HG03135 (cell line): ENCODE data around the gene TLL2.

Source experiments
- ATAC-seq: cut with Tn5 transposase; IDR thresholded peaks from one replicate; pipeline ENCODE4 v1.9.1; 2021; ENCODE audit warnings: mild to moderate bottlenecking, moderate library complexity; ENCODE audit not compliant: unreplicated experiment

TLL2 gene

DNA sequence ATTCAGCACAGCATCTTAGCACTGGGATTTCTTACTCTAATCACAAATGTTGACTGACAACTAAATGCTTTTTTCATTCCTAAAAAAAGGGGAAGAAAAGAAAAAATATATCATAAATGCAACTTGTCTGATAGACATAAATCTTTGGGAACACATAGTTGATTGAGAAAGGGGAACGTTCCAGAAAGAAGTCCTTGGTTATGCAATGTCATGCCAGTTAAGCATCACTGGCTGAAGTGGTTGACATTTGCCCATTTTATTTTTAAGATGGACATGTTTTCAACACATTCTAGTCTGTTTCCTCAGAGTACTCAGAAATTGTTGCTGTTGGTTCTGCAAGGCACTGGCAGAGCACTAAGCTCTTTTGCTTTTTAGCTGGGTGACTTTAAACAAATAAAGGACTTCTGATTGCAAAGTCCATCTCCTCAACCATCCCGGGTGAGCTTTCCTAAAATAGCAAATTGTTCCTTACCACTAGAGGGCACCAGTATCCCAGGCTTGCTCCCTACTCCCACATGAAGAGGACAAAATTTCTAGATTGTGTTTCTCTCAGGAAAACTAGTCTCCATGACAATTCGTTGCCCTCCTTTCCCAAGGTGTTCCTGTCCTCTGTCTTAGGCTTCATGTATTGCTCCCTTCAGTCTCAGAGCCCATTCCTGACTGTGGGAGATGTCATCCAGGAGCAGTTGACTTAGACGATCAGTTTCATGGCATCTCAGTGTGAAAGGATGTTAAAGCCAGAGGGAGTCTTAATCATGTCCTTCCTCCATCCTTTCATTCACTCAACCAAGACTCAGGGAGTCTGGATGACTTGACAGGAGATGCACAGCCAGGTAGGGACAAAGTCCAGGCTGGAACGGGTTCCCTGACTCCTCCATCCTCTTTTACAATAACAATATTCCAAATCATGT is 178.9 kb downstream of the TLL2 start:
- ATAC-seq, result no peak

DNA sequence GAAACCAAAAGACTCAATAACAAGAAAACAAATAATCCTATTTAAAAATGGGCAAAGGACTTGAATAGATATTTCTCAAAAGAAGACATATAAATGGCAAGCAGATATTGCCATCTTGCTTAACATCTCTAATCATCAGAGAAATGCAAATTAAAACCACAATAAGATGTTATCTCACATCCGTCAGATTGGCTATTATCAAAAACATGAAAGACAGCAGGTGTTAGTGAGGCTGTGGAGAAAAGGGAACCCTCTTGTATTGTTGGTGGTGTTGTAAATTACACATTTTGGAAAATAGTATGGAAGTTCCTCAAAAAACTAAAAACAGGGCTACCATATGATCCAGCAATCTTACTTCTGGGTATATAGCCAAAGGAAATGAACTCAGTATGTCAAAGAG is 180.6 kb downstream of the TLL2 start:
- no peak for ATAC-seq

DNA sequence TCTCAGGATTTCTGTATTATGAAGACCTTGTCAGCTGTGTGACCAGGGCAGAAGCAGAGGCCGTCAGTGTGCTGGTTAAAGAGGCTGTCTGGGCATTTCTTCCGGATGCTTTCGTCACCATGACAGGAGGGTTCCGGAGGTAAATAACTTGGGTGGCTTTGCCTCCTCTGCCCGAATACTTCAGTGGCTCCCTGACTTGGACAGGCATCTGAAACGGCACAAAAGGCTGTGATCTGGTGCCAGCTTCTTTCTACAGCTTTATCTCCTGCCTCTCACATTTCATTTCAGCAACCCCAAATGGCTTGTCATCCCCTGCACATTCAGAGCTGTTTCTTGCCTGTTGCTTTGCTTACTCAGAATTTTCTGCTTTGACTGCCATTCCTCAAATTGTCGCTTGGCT is 186.3 kb downstream of the TLL2 start:
- no peak for ATAC-seq

DNA sequence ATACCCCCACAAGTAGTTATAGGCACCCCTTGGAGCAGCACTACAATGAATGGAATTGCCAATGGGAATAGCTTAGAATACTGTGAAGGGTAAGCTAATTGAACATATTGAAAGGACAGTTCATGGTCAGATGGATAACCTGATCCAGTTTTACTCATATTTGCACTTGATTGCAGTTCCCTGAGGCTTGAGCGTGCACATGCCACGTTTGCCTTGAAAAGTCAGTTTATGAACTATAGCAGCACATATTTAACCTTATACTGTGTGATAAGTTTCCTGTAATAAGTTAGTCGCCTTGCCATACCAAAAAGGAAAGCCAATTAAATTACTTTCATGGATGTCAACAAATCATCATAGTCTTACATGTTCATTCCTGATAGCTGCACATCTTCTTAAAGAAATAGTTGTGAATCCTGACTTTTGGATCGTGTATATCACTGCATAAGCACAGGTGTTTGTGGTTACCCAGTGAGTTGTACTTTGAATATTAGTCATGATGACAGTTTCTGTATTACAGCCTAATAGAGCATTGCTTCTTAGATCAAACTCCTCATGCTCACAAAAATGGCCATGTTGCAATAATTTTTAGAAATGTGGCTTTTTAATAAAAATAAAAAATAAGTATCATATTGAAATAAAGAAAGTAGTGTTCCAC is 187.9 kb downstream of the TLL2 start:
- peak; percentile 91 for ATAC-seq

DNA sequence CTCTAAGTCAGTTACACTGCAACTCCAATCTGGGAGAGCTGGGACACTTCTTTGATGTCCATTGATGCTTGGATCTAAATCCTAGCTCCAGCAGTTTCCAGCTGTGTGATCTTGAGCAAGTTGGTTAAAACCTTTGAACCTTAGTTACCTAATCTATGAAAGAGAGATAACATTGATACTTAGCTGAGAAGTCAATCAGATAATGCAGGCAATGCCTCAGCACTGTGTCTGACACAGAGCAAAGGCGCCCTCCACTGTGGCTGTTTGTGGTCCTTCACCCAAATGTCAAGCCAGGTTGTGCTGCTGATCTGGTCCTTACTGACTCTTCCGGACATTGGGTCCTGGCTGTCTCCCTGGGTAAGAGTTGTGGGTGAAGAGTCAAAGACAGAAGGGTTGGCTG is 189.3 kb downstream of the TLL2 start:
- no peak for ATAC-seq

DNA sequence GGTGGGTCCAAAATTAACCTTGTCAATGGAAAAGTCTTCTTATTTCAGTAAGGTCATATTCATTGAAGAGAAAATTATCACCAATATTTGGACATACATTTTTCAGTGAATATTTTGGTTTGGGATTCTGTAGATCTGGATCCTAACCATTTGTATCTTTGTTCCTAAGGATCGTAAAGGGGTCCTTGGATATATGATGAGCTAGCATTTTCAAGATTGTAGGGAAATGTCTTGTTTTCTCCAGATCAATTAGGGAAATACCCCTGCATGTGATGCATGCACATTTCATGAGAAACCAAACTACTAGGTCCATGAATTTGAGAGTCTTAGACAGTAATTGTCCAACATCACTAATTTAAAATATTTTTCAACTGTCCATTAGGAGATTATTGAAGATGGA is 191.5 kb downstream of the TLL2 start:
- ATAC-seq, result no peak

DNA sequence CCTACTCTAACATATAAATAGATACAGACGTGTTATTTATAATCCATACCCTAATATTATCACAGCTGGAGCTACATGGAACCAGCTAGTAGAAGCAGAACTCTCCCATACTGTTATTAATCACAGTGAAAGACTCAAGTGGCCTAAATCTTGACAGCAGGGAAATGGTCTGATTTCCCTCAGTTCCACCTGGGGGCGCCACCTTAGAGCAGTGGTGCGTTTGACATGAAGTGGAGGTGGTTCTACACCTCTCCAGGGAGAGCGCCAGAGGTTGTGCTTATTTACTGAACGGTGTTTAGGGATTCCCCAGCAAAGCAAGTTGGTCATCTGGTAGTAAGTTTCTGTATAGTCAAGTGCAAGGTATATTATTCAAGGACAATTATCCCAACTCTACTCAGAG is 191.9 kb downstream of the TLL2 start:
- no peak for ATAC-seq

DNA sequence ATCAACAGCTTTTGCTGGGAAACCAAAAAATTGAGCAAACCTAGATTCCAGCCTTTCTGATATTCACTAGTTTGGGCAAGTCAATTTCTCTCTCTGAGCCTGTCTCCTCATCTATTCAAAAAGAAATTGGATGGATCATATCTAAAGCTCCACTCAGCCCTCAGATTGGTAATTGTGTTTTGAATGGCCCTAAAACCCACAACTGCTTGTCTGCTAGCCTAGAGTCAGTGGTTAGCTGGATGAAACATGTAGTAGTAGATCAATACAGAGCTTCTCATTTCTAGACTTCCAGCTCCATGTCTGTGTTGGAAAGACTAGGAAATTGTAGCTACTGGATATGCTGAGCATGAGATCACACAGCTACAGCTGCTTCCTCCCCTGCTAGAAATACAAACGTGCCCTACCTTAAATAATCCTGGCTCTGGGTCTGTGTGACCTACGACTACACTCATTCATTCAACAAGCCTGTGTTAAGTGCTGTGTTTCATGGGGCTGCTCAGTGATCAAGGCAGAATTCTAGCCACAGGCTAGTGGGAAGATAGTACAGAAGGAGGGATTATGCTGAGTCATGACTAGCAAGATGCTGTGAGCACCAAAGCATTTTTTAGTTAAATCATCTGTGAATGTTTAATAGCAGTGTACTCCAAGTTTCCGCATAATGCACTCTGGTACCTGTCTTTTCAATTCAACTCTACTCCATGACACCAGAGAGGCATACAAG is 193.8 kb downstream of the TLL2 start:
- ATAC-seq, result no peak

DNA sequence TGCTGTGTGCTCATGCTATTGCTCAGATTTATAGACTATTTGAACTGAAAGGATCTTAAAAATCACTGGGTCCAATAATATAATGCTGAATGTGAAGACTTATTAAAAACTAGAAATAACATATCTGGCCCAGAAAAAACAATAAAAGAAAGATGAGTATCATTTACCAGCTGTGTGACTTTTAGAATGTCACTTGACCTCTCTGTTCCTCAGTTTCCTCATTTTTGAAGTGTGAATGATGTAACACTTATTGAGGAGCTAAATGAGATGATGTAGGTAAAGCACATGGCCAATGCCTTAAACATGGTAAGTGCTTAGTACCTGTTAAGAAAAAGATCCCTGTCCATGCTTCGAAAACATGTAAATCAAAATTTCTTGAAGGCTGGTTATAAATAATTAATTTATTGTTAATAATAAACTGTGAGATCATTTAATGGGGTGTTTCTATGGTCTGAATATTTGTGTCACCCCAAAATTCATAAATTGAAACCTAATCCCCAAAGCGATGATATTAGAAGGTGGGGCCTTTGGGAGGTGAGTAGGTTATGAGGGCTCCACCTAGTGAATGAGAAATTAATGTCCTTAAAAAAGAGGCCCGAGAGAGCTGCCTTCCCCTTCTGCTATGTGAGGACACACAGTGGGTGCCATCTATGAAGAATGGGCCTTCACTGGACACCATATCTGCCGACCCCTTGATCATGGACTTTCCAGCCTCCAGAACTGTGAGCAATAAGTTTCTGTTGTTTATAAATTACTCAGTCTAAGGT is 196.5 kb downstream of the TLL2 start:
- no peak for ATAC-seq
